Fibroblast of skin of right biceps (primary cell): Measurements from ENCODE around the gene ZNF584.
A peak's percentile ranks its signal among the peaks of the same experiment; 100 is the strongest.

Experiments used
- DNase-seq: peaks from one replicate; pipeline ENCODE4 v3.0.0-alpha.2; 2013

Gene ZNF584

GRCh38 chr19:58466760-58467589 lies 58.5 kb downstream of the ZNF584 start, which contains the start of gene ZNF324:
Gene ZNF324, plus strand, starts transcription at chr19:58467080. Its CDS starts 2,106 bp downstream, at chr19:58469186.
- DNase-seq = peak; percentile 95
